NCI-H774 (cell line): Measurements from ENCODE around the gene ROBO1.
"Not testable (repeated sequence)": the region's sequence is repeated elsewhere in the genome, so short reads cannot be mapped to it uniquely, and the experiment has no call there.

ENCODE experiments used
- DNase-seq: peaks from one replicate; lab custom pipeline; 2025; lab: John Stamatoyannopoulos, UW

Gene ROBO1

GRCh38 chr3:79369306-79369705, 398.5 kb downstream of the ROBO1 start:
- no peak for DNase-seq

- no peak for DNase-seq
Measured at GRCh38 chr3:79368403-79368802, 399.4 kb downstream of the ROBO1 start.

GRCh38 chr3:79367803-79368202, 400.0 kb downstream of the ROBO1 start:
- DNase-seq, result no peak

DNA sequence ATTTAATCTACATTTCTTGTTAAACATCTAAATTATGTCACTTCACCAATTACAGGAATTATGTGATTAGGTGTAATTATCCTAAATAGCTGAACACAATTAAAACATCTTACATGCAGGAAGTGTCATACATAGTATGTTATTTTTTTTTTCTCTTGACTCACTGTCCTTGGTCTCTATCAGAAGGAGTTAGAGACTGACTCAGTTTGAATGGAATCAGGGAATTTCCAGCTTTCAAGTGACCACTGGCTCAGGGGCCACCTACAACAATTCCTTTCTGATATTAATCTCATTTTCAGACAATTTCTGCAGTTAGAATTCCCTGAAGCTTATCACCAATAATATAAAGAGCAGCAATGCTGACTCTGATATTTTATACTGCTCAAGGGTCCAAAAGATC, 400.7 kb downstream of the ROBO1 start:
- DNase-seq, result no peak

DNA sequence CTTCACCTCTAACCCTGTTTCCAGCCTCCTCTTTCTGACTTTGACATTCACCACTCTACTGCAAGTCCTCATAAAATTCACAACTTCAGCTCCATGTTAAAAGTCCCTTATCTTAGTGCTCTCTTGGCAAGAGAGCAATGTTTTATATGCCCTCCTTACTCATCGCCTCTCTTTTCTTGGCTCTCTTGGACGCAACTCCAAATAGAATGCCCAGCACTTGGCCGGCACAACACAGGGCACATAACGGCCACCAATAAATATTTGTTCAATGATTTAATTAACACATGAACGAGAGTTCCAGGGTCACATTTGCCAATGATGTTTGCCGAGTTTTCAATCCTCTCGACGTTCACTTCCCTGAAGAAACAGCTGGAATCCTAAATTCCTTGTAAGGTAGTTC, 401.4 kb downstream of the ROBO1 start:
- no peak for DNase-seq

GRCh38 chr3:79364784-79365183, 403.0 kb downstream of the ROBO1 start:
- DNase-seq, result no peak

- no peak for DNase-seq
Measured at GRCh38 chr3:79362571-79363270, 405.1 kb downstream of the ROBO1 start.

DNA sequence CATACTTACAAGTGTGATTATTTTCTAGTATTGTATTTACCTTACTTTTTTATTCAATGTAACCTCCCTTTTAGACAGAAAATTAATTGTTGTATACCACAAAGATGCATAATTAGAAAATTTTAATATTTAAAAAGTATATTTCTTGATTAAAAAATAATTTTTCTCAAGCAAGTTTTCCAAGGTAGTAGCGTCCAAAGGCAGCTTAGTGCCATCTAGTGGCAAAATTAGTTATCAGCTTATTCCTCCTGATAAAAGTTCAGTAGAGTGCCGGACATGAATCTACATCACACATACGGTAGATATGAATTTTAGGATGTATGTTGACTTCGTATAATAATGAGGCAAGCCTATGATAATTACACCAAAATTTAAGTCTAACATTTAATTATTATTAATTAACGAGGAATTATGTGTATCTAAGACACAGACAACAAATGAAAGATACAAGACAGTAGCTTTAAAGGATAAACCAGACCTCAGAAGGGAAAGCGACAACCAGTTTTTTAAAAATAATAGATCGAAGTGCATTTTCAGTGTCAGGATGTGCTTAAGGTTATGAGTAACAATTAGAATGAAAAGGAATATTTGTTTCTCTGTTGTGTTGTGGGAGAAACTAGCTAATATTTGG, 405.9 kb downstream of the ROBO1 start:
- peak; percentile 26 for DNase-seq

- DNase-seq, result no peak
Measured at GRCh38 chr3:79358327-79358726, 409.5 kb downstream of the ROBO1 start.

GRCh38 chr3:79354179-79354688, 413.6 kb downstream of the ROBO1 start:
- DNase-seq, result no peak

DNA sequence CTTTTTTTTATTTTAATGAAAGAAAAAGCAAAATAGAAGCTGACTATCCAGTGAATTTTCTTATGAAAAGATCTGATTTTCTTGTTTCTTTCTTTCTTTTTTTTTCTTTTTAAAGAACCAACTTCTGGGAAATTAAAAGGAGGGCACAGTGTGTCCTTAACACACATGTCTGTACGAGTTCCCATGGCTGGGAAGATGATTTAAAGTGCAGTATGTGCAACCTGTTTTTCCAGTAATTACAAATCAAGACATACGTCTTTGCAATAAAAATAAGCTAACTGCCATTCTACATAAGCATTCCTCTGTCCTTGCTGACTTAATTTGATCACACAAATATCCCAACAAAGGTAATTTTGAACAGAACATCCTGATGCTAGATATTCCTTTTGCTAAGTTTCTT, 416.1 kb downstream of the ROBO1 start:
- DNase-seq, result no peak

- no peak for DNase-seq
Measured at GRCh38 chr3:79344876-79345871, 422.6 kb downstream of the ROBO1 start.

DNA sequence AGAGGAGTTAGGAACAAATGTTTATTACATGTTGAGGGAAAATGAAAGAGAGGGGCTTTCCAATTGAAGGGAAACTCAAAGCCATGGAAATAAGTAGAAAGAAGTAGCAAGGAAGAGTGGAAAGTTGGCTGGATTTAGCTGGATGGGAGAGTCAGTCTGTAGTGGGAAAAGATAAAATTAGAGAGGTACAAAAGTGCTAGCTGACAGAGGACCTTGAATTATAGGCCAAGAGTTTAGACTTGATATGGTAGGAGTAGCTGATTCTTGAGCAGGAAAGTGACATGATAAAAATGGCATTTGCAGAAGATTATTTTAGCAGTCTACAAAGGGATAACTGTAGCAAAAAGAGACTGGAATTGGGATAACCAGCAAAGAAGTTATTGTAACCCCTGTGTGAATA, 425.8 kb downstream of the ROBO1 start:
- no peak for DNase-seq

DNA sequence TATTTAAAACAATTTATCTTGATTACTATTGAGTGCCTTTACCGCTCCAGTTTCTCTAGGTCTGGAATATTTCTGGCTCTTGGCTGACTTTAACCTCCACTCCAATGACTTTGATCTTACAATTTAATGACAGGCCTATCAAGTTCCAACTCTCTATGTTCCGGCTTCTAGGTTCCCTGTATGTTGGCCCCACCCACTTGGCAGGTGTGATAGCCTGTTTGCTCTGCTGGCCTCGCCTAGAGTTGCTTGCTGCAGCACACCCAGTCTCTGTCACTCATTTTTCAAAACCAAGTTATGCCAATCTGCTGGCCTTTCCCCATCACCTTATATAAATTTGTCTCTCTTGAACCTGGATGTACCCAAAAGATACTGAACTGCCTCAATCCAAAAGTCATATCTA, 428.0 kb downstream of the ROBO1 start:
- no peak for DNase-seq

- no peak for DNase-seq
Measured at GRCh38 chr3:79337798-79338197, 430.0 kb downstream of the ROBO1 start.

GRCh38 chr3:79329154-79329553, 438.6 kb downstream of the ROBO1 start:
- DNase-seq, result no peak

DNA sequence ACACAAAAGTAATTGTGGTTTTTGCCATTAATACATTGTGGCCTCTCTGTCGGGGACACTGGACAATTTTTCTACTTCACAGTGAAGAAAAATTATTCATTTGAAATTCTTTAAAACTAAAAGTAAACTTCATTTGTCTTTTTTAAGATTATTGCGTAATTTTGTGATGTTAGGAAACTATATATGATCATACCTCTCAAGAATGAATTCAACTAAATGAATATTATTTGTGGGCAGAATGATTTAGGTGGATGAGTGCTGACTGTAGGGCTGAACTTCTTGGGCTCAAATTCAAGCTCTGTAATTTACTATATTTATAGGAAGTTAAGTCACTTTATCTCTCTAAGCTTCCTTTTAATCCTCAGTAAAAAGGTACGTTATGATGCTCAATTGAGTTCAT, 441.2 kb downstream of the ROBO1 start:
- DNase-seq, result no peak

- not testable (repeated sequence) for DNase-seq
Measured at GRCh38 chr3:79325833-79326383, 441.9 kb downstream of the ROBO1 start.

DNA sequence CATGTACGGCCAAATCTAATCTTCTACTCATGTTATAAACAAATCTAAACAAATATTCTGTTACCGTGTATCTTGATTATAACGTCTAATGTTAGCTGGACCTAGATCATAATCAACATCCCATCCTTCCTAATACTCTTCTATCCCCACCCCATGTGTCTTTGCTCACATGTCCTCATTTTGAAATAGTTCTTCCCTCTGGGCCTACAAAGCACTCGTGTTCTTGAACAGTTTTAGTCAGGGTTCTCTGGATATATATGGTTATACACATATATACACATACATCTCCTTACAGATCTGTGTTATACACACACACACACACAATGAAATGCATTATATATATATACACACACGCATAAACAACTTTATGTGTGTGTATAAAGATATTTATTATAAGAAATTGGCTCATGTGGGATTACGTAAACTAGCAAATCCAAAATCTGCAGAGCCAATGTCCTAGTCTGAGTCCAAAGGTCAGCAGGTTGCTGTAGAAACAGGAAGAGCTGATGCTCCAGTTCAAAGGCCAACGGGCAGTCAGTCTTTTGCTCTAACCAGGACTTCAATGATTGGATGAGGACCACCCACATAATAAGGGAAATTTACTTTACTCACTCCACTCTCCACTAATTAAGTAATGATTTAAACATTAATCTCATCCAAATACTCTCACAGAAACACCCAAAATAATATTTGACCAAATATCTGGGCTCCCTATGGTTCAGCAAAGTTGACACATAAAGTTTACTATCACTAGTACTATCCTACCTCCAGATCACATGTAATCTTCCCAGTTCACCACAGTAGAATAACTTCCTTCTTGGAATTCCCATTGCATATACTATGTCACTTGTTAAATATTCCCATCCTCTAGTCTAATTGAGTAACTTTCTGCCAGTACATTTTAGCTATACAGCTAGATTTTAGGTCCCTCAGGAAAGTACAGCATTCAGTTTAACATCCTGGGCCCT, 450.0 kb downstream of the ROBO1 start:
- DNase-seq, result no peak

GRCh38 chr3:79314962-79315361, 452.8 kb downstream of the ROBO1 start:
- DNase-seq, result no peak

DNA sequence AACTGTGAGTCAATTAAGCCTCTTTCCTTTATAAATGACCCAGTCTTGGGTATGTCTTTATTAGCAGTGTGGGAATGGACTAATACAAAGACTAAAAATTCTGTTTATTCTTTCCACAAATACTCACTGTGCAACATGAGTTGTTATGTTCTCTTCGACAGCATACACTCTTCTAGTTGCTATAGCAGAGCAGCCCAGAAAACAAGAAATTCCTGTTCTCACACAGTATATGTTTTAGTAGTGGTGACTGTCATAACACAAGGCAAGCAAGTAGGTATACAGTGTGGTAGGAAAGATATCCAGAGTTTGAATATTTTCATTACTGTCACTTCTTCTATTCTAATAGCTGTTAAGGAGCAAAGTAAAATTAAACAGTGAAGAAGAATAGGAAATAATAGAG, 453.3 kb downstream of the ROBO1 start:
- no peak for DNase-seq
